Ascending aorta (tissue), 2 donors: Measurements from ENCODE around the gene PDE4B. TPM values are rescaled to one million over a fixed set of nuclear protein-coding genes. Genes with fewer than 3 reads are reported as not detected.
"Not testable (repeated sequence)": the region's sequence is repeated elsewhere in the genome, so short reads cannot be mapped to it uniquely, and the experiment has no call there.

Experiments used
- DNase-seq, 2 donors: peaks; one replicate each; pipeline ENCODE4 v3.0.0-alpha.2; 2019; ENCODE audit warnings: low spot score in 2 of 2
- H3K27ac ChIP-seq, 2 donors: fragments of 200-600 bp; sonication (generic); one replicate each; pipeline ENCODE4 v1.5.1; 2016 to 2017; ENCODE audit warnings: mild to moderate bottlenecking in 1 of 2
- H3K27me3 ChIP-seq: fragments of 200-600 bp; sonication (generic); one replicate; pipeline ENCODE4 v1.5.1; 2017
- H3K36me3 ChIP-seq, 2 donors: fragments of 200-600 bp; sonication (generic); one replicate each; pipeline ENCODE4 v1.5.1; 2016
- H3K4me1 ChIP-seq, 2 donors: fragments of 200-600 bp; sonication (generic); one replicate each; pipeline ENCODE4 v1.5.1; 2016 to 2017; ENCODE audit warnings: mild to moderate bottlenecking in 1 of 2
- H3K4me3 ChIP-seq, 2 donors: fragments of 200-600 bp; sonication (generic); one replicate each; pipeline ENCODE4 v1.5.1; 2016 to 2017; ENCODE audit warnings: mild to moderate bottlenecking in 1 of 2
- H3K9me3 ChIP-seq, 2 donors: fragments of 200-600 bp; sonication (generic); one replicate each; pipeline ENCODE4 v1.5.1; 2016
- intact Hi-C: fragments of 100-400 bp; cut with DNase I; formaldehyde crosslinking; loops from one replicate; pipeline ENCODE4 v1.15.1; 2023
- total RNA-seq: library from RNA; depleted of rRNA; stranded (reverse); fragments of >200 nt; gene quantifications from one replicate; pipeline ENCODE4 v1.1.0, GENCODE V29; 2016
- TF ChIP-seq, protein P1 (sequence below), 3 experiments: fragments of 200-600 bp in 2 of 3; fragments of 450-650 bp in 1 of 3; sonication (generic) in 2 of 3; IDR thresholded peaks; one replicate each; pipeline ENCODE4 v1.5.1; 2016 to 2019; ENCODE audit warnings: antibody characterized with exemption in 3 of 3, mild to moderate bottlenecking in 1 of 3, moderate library complexity in 1 of 3

The PDE4B gene
- total RNA-seq, 1 donor from 2014 or later: 4.5 TPM

DNA sequence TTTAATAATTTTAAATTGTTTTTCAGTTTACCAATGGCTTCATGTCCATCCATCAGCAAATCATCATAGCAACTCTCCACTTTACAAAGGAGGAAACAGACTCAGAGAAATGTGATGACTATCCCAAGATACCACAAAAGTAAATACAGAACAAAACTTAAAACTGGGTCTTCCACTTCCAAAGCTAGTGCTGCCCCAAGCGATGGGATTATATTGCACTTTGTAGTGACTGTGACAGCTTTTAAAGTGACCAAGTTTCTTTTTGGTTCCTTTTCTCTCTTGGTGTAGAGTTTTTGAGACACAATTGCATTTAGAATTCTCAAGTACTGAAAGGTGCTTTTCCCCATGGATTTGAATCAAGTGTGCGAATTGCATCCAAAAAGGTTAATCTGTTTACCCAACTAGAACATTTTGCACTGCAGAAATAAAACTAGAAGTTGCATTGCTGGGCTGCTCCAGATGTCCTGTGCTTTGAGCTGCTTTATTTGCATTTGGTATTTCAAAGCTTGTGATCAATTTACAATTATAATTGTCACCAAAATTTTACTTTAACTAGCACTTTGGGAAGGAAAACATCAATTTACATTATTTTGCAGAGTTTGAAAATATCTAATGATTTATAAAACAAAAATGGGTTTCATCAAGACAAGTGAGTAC lies 320.2 kb downstream of the PDE4B start:
- DNase-seq: no peak
- H3K4me3 ChIP-seq: no peak overlapping the region
- H3K9me3 ChIP-seq: no peaks in the 10 kb centered on the region
- TF ChIP-seq, protein P1, sequence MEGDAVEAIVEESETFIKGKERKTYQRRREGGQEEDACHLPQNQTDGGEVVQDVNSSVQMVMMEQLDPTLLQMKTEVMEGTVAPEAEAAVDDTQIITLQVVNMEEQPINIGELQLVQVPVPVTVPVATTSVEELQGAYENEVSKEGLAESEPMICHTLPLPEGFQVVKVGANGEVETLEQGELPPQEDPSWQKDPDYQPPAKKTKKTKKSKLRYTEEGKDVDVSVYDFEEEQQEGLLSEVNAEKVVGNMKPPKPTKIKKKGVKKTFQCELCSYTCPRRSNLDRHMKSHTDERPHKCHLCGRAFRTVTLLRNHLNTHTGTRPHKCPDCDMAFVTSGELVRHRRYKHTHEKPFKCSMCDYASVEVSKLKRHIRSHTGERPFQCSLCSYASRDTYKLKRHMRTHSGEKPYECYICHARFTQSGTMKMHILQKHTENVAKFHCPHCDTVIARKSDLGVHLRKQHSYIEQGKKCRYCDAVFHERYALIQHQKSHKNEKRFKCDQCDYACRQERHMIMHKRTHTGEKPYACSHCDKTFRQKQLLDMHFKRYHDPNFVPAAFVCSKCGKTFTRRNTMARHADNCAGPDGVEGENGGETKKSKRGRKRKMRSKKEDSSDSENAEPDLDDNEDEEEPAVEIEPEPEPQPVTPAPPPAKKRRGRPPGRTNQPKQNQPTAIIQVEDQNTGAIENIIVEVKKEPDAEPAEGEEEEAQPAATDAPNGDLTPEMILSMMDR (IDR thresholded peaks at IDR 0.05): no peak
- intact Hi-C loops: no loop called here
- no peaks in the 10 kb centered on the region for H3K4me1 ChIP-seq
- no peaks in the 10 kb centered on the region for H3K27me3 ChIP-seq
- no peaks in the 10 kb centered on the region for H3K36me3 ChIP-seq
- H3K27ac ChIP-seq: no peak overlapping the region

DNA sequence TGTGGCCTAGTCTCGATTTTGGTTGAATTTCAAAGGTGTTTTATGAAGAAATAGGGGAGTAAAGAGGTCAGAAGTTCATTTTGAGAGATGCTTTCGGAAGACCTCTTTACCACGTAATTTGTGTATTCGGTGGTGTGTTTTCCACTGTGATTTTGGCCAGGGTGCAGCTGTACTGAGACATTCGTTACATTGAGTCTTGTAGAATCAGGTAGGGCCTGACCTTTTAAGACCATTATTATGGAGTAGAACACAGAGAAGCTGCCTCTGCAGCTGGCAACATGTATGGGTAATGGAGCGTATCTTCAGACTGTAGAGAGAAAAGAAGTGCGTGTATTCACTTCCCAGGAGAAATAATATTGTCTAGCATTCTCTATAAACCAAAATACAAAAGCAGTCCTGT lies 326.5 kb downstream of the PDE4B start:
- intact Hi-C loops: no loop called here
- TF ChIP-seq, protein P1 (IDR thresholded peaks at IDR 0.05): no peak
- DNase-seq: no peak
- Histone ChIP-seq H3K4me1 (no peaks in the 10 kb centered on the region), H3K36me3 (no peaks in the 10 kb centered on the region), H3K27me3 (no peaks in the 10 kb centered on the region), H3K27ac (no peak overlapping the region), H3K9me3 (no peaks in the 10 kb centered on the region), H3K4me3 (no peak overlapping the region)

DNA sequence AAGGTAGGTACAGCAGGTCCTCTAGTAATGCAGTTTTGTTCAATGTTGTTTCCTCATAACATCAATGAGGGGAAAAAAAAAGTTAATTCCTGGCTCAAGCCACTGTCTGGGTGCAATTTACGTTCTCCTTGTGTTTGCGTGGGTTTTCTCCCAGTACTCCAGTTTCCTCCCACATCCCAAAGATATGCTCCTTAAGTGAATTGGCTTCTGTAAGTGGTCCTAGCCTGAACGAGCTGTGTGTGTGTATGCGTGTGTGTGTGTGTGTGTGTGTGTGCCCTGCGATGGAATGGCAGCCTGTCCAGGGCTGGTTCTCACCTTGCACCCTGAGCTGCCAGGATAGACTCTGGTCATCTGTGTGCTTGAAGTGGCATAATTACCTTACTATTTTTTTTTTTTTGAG lies 332.0 kb downstream of the PDE4B start:
- intact Hi-C loops: no loop called here
- Histone ChIP-seq H3K9me3 (no peaks in the 10 kb centered on the region), H3K4me1 (no peaks in the 10 kb centered on the region), H3K4me3 (no peak overlapping the region), H3K27me3 (no peaks in the 10 kb centered on the region), H3K27ac (no peak overlapping the region), H3K36me3 (no peaks in the 10 kb centered on the region)
- TF ChIP-seq, protein P1 (IDR thresholded peaks at IDR 0.05): no peak
- DNase-seq: no peak

DNA sequence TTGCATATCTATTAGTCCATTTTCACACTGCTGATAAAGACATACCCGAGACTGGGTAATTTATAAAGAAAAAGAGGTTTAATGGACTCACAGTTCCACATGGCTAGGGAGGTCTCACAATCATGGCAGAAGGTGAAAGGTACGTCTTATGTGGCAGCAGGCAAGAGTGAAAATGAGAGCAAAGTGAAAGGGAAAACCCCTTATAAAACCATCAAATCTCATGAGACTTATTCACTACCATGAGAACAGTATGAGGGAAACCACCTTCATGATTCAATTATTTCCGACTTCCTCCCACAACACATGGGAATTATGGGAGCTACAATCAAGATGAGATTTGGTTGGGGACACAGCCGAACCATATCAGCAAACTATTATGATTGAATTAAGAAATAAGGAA lies 335.9 kb downstream of the PDE4B start:
- H3K4me1 ChIP-seq, H3K27ac ChIP-seq, H3K36me3 ChIP-seq, DNase-seq, H3K27me3 ChIP-seq, H3K4me3 ChIP-seq, intact Hi-C loops, H3K9me3 ChIP-seq: not testable (repeated sequence)

DNA sequence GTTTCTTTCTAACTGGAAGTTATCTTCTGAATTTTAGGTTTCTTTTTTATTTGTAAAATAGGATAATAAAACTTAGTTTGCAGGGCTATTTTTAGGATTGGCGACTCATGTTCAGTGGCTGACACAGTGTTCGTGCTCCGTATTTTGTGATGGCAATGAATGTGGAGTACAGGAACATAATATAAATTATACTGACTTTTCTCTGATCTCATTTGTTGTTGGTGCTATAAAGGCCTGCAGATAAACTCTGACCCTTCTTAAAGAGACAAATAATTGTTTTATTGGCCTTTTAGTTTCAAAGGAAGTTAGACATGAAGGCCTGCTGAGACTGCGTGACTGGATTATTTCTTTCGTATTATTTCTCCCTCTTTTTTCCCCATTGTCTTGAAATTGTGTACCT lies 339.6 kb downstream of the PDE4B start:
- DNase-seq: no peak
- H3K4me3 ChIP-seq: no peak overlapping the region
- H3K36me3 ChIP-seq: no peaks in the 10 kb centered on the region
- intact Hi-C loops: no loop called here
- TF ChIP-seq, protein P1 (IDR thresholded peaks at IDR 0.05): no peak
- H3K27ac ChIP-seq: no peak overlapping the region
- no peaks in the 10 kb centered on the region for H3K4me1 ChIP-seq
- H3K9me3 ChIP-seq: no peaks in the 10 kb centered on the region
- H3K27me3 ChIP-seq: no peaks in the 10 kb centered on the region

DNA sequence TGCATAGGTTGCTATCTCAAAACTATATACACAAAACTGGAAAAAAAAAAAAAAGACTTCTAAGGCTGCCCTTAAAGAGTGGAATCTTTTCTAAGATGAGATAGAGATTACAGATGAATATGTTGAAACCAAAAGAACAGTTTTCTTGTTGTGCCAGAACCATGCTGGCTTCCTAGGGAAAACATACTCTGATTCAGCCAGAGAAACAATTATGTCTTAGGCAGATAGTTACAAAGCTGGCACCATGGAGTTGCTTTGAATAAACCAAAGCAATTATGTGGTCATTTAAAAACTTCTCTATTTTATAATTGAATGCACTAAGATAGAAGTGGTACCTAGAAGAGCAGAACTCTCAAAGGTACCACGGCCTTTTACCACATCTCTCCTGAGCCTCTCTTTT lies 341.3 kb downstream of the PDE4B start:
- no peak overlapping the region for H3K4me3 ChIP-seq
- no peaks in the 10 kb centered on the region for H3K9me3 ChIP-seq
- TF ChIP-seq, protein P1 (IDR thresholded peaks at IDR 0.05): no peak
- H3K4me1 ChIP-seq: no peaks in the 10 kb centered on the region
- DNase-seq: no peak
- no peaks in the 10 kb centered on the region for H3K36me3 ChIP-seq
- H3K27me3 ChIP-seq: no peaks in the 10 kb centered on the region
- intact Hi-C loops: no loop called here
- no peak overlapping the region for H3K27ac ChIP-seq
